Inferior parietal cortex (tissue), 1 donor: ENCODE results near the gene ZFP64.
"Not testable (repeated sequence)": the region's sequence is repeated elsewhere in the genome, so short reads cannot be mapped to it uniquely, and the experiment has no call there.

Experiments
- DNase-seq: peaks from one replicate; pipeline ENCODE4 v3.0.0-alpha.2; 2016; ENCODE audit errors: extremely low spot score

The ZFP64 gene

GRCh38 chr20:52191132-52191915 lies at the start of gene ZFP64:
Gene ZFP64, minus strand, starts transcription at chr20:52191779. Its CDS starts 143 bp downstream, at chr20:52191636.
- peak; percentile 83 for DNase-seq

DNA sequence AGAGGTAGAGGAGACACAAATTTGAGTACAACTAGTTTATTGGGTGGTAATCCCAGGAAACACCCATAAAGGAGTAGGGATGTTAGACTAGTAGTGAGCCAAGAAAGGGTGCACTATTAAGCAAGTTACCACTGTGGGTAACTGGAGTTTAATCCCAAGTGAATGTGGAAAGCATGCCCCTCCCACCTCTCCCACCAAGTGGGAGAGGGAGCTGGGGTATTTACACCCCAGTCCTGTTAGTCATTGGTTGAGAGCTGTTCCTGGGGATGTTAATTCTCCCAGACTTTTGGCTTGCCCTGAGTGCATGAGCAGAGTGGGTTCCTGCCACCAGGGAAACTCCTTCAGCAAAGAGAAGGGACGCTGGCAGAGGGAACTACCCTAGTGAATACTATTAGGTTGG lies 49.2 kb upstream of the ZFP64 start:
- DNase-seq = no peak

GRCh38 chr20:52239102-52239501 lies 47.5 kb upstream of the ZFP64 start:
- DNase-seq = no peak

GRCh38 chr20:52236292-52236691 lies 44.7 kb upstream of the ZFP64 start:
- DNase-seq = peak; percentile 17

GRCh38 chr20:52235129-52235528 lies 43.5 kb upstream of the ZFP64 start:
- no peak for DNase-seq

DNA sequence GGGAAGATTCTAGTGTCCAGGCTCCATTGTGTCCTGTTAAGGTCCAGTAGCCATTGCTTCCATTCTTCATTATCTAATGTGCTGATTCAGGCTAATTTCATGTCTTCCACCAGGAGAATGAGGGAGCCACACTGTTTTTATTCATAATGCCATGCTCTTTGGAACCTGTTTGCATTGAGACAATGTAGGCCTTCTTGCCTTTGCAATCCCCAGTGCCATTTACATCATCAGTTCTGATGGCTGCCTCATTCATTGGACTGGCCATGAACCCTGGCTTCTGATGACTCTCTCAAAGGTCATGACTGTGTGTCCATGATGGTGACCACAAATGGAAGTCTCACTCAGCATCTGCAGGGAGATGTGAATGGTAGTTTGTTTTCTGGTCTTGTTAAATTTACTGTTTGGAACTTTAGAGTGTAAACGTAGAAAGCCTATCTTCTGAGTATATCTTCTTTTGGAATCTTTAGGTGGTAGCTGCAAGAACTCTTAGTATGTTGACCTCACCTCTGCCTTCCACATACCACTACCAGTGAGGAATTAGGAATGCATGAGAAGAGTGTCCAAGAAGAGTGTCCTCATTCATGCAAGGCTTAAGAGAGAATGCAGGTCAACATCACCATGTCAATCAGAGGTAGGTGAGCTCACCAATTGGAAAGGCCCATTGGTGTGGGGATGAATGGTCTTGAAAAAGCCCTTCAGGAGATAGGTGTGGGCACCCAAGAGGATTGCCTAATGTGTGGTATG lies 42.9 kb upstream of the ZFP64 start:
- no peak for DNase-seq

DNA sequence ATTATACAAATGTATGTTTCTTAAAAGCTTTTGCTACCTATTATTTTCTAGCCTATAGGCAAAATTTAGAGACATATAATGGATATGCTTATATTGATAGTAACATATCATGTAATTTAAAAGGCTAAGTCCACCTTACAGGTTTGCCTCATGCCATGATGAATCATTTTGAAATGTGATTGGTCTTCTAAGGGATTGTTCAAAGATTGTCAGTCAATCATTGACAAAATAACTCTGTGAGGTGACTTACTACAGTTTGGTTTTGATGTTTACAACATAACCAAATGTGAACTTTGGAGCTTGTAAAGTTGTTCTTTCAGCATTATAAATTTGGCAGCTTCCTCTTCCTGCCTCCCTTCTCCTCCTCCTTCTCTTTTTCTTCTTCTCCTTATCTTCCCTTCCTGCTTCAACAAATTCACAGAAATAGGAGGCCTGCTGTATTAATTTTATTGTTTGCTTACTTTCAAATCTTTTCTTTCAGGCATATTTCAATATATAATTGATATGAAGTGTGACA lies 39.7 kb upstream of the ZFP64 start:
- DNase-seq = no peak

- DNase-seq = no peak
These were observed 38.8 kb upstream of the ZFP64 start for GRCh38 chr20:52230409-52230808.

DNA sequence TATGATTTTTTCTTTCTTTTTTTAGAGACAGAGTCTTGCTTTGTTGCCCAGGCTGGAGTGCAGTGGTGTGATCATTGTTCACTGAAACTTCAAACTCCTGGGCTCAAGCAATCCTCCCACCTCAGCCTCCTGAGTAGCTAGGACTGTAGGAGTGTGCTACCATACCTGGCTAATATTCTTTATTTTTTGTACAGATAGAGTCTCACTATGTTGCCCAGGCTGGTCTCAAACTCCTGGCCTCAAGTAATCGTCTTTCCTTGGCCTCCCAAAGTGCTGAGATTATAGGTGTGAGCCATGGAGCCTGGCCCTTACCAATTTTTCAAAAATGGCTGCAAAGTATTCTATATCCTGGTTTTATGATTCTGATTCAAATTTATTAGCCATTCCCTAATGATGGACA lies 37.8 kb upstream of the ZFP64 start:
- not testable (repeated sequence) for DNase-seq

DNA sequence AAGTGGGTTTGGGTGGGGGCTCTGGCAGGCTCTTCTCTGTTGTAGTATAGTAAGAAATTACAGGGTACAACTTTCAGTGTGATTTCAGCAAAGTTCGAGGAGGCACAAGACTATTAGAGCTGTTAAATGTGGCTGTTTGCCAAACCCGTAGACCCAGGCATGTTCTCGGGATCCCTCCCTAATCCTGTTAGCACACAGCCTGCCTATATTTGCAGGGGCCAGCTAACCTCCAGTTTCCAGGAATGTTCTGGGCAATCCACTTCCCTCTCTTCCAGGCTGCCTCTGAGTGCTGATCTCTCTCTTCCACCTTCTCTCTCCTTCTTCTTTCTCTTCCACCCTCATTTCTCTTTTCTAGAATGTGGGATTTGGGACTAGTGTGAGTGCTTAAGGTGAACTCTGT lies 34.8 kb upstream of the ZFP64 start:
- DNase-seq = no peak

GRCh38 chr20:52224920-52225319 lies 33.3 kb upstream of the ZFP64 start:
- DNase-seq = no peak

GRCh38 chr20:52221362-52221761 lies 29.8 kb upstream of the ZFP64 start:
- not testable (repeated sequence) for DNase-seq

DNA sequence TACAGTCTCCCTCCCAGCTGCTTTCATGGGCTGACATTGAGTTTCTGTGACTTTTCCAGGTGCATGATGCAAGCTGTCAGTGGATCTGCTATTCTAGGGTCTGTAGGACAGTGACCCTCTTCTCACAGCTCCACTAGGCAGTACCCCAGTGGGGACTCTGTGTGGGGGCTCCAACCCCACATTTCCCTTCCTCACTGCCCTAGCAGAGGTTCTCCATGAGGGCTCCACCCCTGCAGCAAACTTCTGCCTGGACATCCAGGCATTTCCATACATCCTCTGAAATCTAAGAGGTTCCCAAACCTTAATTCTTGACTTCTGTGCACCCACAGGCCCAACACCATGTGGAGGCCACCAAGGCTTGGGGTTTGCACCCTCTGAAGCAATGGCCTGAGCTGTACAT lies 29.3 kb upstream of the ZFP64 start:
- not testable (repeated sequence) for DNase-seq

GRCh38 chr20:52219441-52219840 lies 27.9 kb upstream of the ZFP64 start:
- no peak for DNase-seq

DNA sequence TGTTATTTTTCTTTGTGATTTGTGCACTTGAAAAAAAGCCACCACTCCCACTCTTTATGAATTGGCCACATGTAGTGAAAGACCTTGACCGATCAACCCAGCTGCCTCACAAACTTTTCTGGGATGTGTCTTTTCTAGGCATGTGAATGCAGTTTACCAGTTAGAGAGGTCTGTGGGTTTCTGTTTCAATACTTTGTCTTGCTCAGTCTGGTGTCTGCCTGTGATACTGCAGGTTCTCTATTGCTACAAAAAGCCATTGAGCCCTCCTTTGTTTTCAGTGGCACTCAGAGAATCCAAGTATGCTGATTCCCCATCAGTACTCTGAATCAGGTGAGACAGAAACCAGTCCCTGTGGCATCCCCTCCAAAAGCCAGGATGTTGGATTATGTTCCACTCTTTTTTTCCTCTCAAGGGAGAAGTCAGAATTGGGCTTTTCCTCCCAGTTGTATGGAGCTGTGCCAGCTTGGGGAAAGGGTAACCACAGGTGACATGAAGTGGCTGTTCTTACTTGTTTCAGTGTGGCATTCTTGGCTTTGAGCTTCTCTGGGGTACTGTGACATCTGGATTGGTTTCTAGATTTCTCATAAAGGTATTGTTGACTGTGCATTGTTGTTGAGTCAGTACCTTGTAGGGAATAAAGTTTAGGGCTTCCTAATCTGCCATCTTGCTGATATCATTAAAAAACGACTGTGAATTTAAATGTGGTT lies 26.3 kb upstream of the ZFP64 start:
- no peak for DNase-seq

DNA sequence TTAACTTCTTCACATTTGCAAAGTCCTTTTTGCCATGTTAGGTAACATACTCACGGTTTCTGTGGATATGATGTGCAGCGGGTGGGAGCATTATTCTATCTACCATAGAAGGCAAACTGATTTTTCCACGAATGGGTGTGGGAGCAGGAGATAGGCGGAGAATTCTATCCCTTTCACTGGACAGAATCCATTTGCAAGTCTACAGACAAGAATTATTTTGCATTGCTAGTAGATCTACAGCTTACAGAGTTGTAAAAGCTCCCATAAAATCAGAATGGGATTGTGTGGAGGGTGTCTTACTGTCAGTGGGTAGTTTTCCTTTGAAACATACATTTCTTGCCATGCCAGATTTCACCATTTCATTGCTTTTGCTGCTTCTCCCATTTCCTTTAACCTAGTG lies 22.4 kb upstream of the ZFP64 start:
- DNase-seq = no peak

GRCh38 chr20:52212943-52213342 lies 21.4 kb upstream of the ZFP64 start:
- no peak for DNase-seq

- no peak for DNase-seq
These were observed 18.7 kb upstream of the ZFP64 start for GRCh38 chr20:52210037-52210990.

DNA sequence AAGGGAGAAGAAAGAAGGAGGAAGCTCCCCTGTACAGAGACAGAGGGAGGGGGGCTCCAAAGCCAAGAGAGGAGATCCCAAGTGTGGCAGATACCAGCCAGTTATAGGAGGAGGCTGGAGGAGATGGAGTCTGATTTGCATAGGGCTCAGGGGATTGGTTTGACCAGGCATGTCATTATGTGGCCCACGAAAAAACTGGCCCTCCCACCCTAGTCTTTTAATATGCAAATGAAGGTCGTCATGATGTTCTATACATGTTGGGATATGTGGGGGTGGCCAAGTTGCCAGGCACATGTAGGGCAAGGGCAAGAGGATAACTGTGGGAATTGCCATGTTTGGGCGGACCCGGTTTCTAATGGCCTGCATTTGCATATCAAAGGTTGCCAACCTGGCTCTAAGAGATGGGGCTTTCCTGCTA lies 17.6 kb upstream of the ZFP64 start:
- no peak for DNase-seq

- no peak for DNase-seq
These were observed 15.6 kb upstream of the ZFP64 start for GRCh38 chr20:52207020-52207810.
